Inflammatory macrophage treated with lipopolysaccharide for 1 hour (primary cell): ENCODE results near the gene SIGLEC10.
"Not testable (repeated sequence)": the region's sequence is repeated elsewhere in the genome, so short reads cannot be mapped to it uniquely, and the experiment has no call there.

Source experiments
- DNase-seq, 2 donors: peaks; one replicate each; pipeline ENCODE4 v3.0.0-alpha.2; 2020 to 2022

Gene SIGLEC10

DNA sequence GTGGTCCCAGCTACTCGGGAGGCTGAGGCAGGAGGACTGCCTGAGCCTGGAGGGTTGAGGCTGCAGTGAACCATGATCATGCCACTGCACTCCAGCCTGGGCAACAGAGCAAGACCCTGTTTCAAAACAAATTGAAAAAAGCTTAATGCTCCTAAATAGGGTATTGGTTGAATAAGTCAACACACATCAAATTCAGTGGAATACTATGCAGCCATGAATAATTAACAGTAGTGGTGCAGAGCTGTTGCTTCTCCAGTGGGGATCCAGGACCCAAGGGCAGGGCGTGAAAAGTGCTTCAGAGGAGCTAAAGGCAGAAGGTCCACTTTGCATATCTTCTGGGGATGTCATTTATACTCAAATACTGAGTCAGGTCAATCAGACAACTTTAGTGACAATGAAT is 22.6 kb upstream of the SIGLEC10 start:
- DNase-seq: no peak

DNA sequence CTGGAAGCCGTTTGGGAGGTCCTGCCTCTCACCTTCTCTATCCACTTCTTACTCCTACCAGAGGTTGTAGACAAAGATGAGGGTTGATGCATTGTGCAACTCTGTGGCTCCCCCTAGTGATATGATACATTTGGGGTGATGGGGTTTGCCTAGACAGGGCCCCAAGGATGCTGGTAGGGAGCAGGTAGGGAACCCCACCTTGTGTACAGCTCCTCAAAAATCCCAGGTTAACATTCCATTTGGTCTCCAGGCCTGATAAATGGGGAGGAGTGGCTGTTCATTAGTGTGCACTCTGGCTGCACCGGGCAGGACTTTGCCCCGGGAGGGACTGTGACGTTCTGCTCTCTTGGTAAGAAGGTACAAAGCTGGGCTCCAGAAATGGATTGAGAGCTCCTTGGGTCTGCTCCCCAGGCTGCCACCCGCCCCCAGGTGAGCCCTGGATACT is 21.6 kb upstream of the SIGLEC10 start:
- peak; percentile 40 to 71 for DNase-seq

GRCh38 chr19:51434456-51434855 is 17.0 kb upstream of the SIGLEC10 start:
- DNase-seq: peak; percentile 46 to 82

DNA sequence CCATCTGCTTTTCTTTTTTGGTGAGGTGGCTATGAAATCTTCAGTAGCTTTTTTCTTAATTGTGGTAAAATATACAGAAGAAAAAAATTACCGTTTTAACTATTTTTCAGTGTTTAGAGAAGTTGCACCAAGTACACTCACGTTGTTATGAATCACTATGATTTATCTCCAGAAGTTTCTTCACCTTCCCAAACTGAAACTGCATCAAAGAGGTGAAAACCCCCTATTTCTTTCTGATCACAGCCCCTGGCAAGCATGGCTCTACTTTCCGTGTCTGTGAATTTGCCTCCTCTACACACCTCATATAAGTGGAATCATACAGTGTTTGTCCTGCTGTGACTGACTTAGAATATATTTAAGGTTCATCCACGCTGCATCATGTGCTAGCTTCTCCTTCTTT is 15.6 kb upstream of the SIGLEC10 start:
- DNase-seq: peak; percentile 77 to 89

GRCh38 chr19:51431124-51431523 is 13.7 kb upstream of the SIGLEC10 start:
- peak; percentile 94 for DNase-seq

- DNase-seq: peak; percentile 39 to 55
Measured at GRCh38 chr19:51430221-51430620, 12.8 kb upstream of the SIGLEC10 start.

DNA sequence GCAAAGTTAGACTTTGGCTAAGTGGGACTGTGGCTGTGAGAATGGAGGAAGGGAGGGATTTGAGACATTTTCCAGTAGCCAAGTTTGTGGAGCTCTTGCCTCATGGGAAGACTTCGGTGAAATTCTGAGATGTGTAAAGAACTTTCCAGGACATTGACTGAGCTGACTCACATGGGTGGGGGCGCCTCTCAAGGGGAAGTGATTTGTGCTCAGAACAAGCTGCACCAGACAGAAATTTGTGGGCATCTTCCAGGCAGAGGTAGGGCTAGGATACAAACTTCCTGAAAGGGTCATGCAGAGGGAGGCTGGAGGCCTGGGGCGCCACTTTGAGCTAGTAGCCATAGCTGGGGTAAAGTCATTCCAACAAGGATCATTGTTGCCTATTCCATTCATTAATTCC is 9.8 kb upstream of the SIGLEC10 start:
- peak; percentile 92 to 93 for DNase-seq

- peak; percentile 76 to 99 for DNase-seq
Measured at GRCh38 chr19:51422053-51422448, 4.6 kb upstream of the SIGLEC10 start.

DNA sequence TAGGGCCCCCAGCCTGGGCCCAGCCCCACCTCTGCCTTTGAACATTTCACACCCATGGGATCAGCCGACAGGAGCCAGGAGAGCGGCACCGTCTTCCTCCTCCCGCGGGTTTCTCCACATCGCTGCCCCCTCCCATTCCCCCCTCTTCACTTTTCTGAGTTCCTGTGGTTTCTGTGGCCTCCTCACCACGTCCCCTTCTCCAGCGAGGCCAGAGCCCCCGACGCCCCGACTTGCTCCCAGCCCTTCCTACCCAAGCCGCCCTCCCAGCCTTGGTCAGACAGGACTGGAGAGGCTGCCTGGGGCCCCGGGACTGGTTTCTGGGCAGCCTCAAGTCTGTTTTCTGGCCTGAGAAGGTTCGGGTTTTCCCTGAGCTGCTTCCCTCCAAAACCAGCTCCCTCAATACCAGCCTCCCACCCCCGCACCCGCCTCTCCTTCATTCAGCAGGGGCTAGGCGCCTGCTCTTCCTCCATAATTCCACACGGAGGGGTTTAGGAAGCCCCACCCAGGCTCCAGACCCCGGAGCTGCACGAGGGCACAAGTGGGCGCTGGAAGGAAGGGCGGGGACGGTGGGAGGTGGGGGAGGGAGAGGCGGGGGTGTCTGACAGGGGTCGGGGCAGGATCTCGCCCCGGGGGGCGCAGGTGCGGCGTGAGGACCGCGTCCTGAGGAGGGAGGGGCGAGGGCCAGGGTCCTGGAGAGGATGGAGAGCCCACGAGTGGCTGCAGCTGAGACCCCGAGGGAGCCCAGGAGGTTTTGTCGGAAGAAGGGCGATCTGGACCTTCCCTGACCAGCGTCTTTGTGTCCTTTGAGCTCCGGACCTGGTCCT is 4.0 kb upstream of the SIGLEC10 start:
- peak; percentile 49 to 66 for DNase-seq

- DNase-seq: not testable (repeated sequence)
Measured at GRCh38 chr19:51420511-51420910, 3.1 kb upstream of the SIGLEC10 start.

GRCh38 chr19:51418707-51419106 is 1.3 kb upstream of the SIGLEC10 start:
- no peak for DNase-seq

- DNase-seq: no peak
Measured at GRCh38 chr19:51417810-51418157, 342 bp upstream of the SIGLEC10 start.

DNA sequence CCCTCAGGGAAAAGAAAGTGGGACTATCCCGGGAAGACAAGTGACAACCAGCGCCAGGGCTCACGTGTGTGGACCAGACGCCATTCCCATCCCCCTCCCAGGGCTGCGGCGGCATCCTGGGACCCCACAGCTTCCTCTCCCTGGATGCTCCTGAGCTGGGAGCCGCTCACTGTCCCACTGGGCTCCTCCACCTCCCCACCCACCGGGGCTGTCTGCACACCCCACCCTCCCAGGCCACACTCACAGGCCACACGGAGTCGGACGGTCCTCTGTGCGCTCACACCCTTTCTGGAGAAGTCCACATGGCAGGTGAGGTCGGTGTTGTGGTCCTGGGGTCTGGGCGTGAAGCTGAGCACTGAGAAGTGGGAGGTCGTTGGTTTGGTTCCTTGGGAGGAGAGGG is 1.0 kb downstream of the SIGLEC10 start:
- not testable (repeated sequence) for DNase-seq

- DNase-seq: no peak
Measured at GRCh38 chr19:51415187-51415586, 2.3 kb downstream of the SIGLEC10 start.

GRCh38 chr19:51410950-51411748 is 6.3 kb downstream of the SIGLEC10 start:
- no peak for DNase-seq

GRCh38 chr19:51407511-51408131 is 9.8 kb downstream of the SIGLEC10 start:
- DNase-seq: peak; percentile 92 to 99

- no peak for DNase-seq
Measured at GRCh38 chr19:51402117-51402516, 15.3 kb downstream of the SIGLEC10 start.

DNA sequence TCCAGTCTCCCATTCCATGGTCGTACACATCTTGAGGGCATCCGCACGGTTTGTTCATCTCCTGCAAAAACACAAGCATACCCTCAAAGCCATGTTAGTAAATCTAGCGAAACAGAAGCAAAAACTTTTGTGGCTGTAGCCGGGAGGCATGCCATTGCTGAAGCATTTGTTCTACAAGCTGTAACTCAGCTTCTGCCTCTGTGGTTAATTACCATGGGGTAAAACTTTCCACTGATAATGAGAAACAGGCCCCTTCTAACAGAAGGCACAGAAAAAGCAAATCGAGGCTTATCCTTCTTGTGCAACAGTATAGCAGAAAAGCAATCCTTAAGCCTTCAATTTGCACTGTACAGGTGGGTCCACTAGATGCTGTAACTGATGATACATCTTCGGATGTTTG is 17.5 kb downstream of the SIGLEC10 start:
- DNase-seq: not testable (repeated sequence)

GRCh38 chr19:51399231-51399630 is 18.2 kb downstream of the SIGLEC10 start:
- no peak for DNase-seq

- peak; percentile 59 to 71 for DNase-seq
Measured at GRCh38 chr19:51398096-51398704, 19.2 kb downstream of the SIGLEC10 start.

GRCh38 chr19:51397453-51397852 is 20.0 kb downstream of the SIGLEC10 start:
- not testable (repeated sequence) for DNase-seq

DNA sequence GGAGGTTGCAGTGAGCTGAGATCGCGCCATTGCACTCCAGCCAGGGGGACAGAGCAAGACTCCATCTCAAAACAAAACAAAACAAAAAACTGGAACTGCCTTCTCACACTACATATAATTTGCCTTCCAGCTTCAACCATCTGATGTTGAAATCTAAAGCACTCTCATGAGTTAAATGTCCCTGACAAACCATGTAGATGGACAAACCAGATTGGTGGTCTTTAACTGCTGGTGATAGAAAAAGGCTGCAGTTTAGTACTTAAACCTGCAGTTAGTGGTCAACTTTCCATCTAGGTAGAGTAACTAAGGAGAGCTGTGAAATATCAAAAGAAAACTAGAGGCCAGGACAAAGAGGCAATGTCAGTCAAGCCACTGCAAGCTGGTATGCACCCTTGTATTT is 21.3 kb downstream of the SIGLEC10 start:
- DNase-seq: no peak
